HepG2 (cell line): ENCODE results near the gene FCHO2. TPM values are rescaled to one million over a fixed set of nuclear protein-coding genes. Genes with fewer than 3 reads are reported as not detected.

Experiments
- ATAC-seq: fragments of 200-7000 bp; cut with Tn5 transposase; 3 replicates; pipeline ENCODE4 v1.9.1; 2020; ENCODE audit warnings: mild to moderate bottlenecking, moderate library complexity
- BruUV-seq: library from RNA; stranded (reverse); fragments of 400-500 nt; replicated peaks from 2 replicates; lab custom pipeline; 2021; lab: Mats Ljungman, UMichigan
- CTCF ChIA-PET: fragments of 300-600 bp; formaldehyde crosslinking; extraction: SDS; loops from one replicate; lab custom pipeline; 2021; ENCODE audit warnings: low total read pairs, inconsistent platforms, low intra/inter-chr PET ratio; lab: Yijun Ruan, JAX
- POLR2A ChIA-PET: fragments of 350-600 bp; sonication (Branson Sonifier 250); formaldehyde crosslinking; loops from one replicate; lab custom pipeline; 2020; ENCODE audit warnings: antibody characterized with exemption, inconsistent platforms; lab: Yijun Ruan, JAX
- DNase-seq: peaks from one replicate; pipeline ENCODE4 v3.0.0-alpha.2; 2015; ENCODE audit warnings: low spot score
- FAIRE-seq: peaks from 3 replicates; lab custom pipeline; 2011; peaks lifted over from hg19 to GRCh38; lab: Jason Lieb, UNC
- H2AFZ ChIP-seq: one replicate; pipeline ENCODE4 v1.6.1; 2011; ENCODE audit warnings: low read length, inconsistent platforms
- H3K27ac ChIP-seq: fragments of 300-600 bp; 3 replicates; pipeline ENCODE4 v1.8.0; 2011; ENCODE audit warnings: mixed run types, mild to moderate bottlenecking, mixed read lengths, low read length, inconsistent platforms; ENCODE audit not compliant: insufficient read depth; ENCODE audit errors: extremely low read length
- H3K27me3 ChIP-seq, 2 experiments: fragments of 200-600 bp in 1 of 2; 2 replicates in 1 of 2; 3 replicates in 1 of 2; pipeline versions ENCODE4 v1.6.0 to v1.8.0; 2011; ENCODE audit warnings: low read length in 2 of 2, mild to moderate bottlenecking in 2 of 2, moderate library complexity in 2 of 2, inconsistent platforms in 1 of 2; ENCODE audit not compliant: insufficient read depth in 2 of 2, control insufficient read depth in 1 of 2
- H3K36me3 ChIP-seq, 2 experiments: fragments of 200-600 bp in 1 of 2; replicated peaks in 1 of 2; 2 replicates in 1 of 2; 3 replicates in 1 of 2; pipeline versions ENCODE4 v1.5.1 to v1.8.0; 2011; ENCODE audit warnings: low read length in 2 of 2, inconsistent platforms in 1 of 2; ENCODE audit not compliant: insufficient read depth in 2 of 2, control insufficient read depth in 1 of 2
- H3K4me1 ChIP-seq: 2 replicates; pipeline ENCODE4 v1.5.1; 2012; ENCODE audit warnings: low read length, inconsistent platforms; ENCODE audit not compliant: insufficient read depth
- H3K4me2 ChIP-seq: 2 replicates; pipeline ENCODE4 v1.6.0; 2011; ENCODE audit warnings: low read depth, low read length, inconsistent platforms
- H3K4me3 ChIP-seq, 3 experiments: fragments of 200-600 bp in 1 of 3; sonication (generic), shearing (Covaris generic) in 1 of 3; replicated peaks in 1 of 3; 2 replicates each; pipeline ENCODE4 v1.5.1; 2011 to 2016; ENCODE audit warnings: low read length in 3 of 3, inconsistent platforms in 2 of 3, low read depth in 2 of 3, mild to moderate bottlenecking in 2 of 3, control low read depth in 1 of 3, mixed read lengths in 1 of 3; ENCODE audit not compliant: insufficient read depth in 1 of 3
- H3K79me2 ChIP-seq: one replicate; pipeline ENCODE4 v1.6.1; 2011; ENCODE audit warnings: low read length, inconsistent platforms; ENCODE audit not compliant: insufficient read depth
- H3K9ac ChIP-seq: 2 replicates; pipeline ENCODE4 v1.6.0; 2011; ENCODE audit warnings: mild to moderate bottlenecking, low read depth, low read length, inconsistent platforms; ENCODE audit not compliant: insufficient read depth
- H3K9me3 ChIP-seq: 2 replicates; pipeline ENCODE4 v1.5.1; 2012; ENCODE audit warnings: mild to moderate bottlenecking, low read length
- H4K20me1 ChIP-seq: 2 replicates; pipeline ENCODE4 v1.6.0; 2011; ENCODE audit warnings: inconsistent platforms, mild to moderate bottlenecking, low read length, moderate library complexity; ENCODE audit not compliant: insufficient read depth
- ELK4 ChIP-seq: sonication (generic); formaldehyde crosslinking; IDR thresholded peaks from 2 replicates; pipeline ENCODE4 v1.9.0; 2021; ENCODE audit warnings: missing genetic modification reagents, borderline replicate concordance
- KLF6 ChIP-seq: IDR thresholded peaks from 2 replicates; pipeline ENCODE4 v1.8.0; 2016; ENCODE audit warnings: missing biosample characterization, missing genetic modification reagents
- NR0B2 ChIP-seq: sonication (generic); formaldehyde crosslinking; IDR thresholded peaks from 2 replicates; pipeline ENCODE4 v1.4.0; 2020; ENCODE audit warnings: mild to moderate bottlenecking, missing genetic modification reagents
- SMAD3 ChIP-seq: sonication (generic); formaldehyde crosslinking; IDR thresholded peaks from 2 replicates; pipeline ENCODE4 v1.4.0; 2020; ENCODE audit warnings: missing genetic modification reagents
- ZNF121 ChIP-seq: sonication (generic); formaldehyde crosslinking; IDR thresholded peaks from 2 replicates; pipeline ENCODE4 v1.5.0; 2020; ENCODE audit warnings: mild to moderate bottlenecking, missing genetic modification reagents
- ZNF143 ChIP-seq: sonication (generic); formaldehyde crosslinking; IDR thresholded peaks from 2 replicates; pipeline ENCODE4 v1.4.0; 2020; ENCODE audit warnings: missing genetic modification reagents
- ZNF350 ChIP-seq: sonication (generic); formaldehyde crosslinking; IDR thresholded peaks from 2 replicates; pipeline ENCODE4 v1.4.0; 2020; ENCODE audit warnings: mild to moderate bottlenecking, low read depth, missing genetic modification reagents, borderline replicate concordance
- ZNF619 ChIP-seq: sonication (generic); formaldehyde crosslinking; IDR thresholded peaks from 2 replicates; pipeline ENCODE4 v1.4.0; 2020; ENCODE audit warnings: mild to moderate bottlenecking, missing genetic modification reagents
- WGBS: methylation state at CpG from one replicate; pipeline ENCODE4 v1.1.6; 2017; ENCODE audit warnings: low lambda C conversion rate; 5-methylcytosine and 5-hydroxymethylcytosine counted together
- in situ Hi-C: cut with HindIII; loops from 2 replicates; pipeline ENCODE4 v1.10.0; 2017; ENCODE audit warnings: low pct_unique_long_range_greater_than_20kb; ENCODE audit not compliant: extremely low pct_ligation_motif_present
- intact Hi-C: fragments of 100-400 bp; cut with micrococcal nuclease; formaldehyde crosslinking; loops from one replicate; pipeline ENCODE4 v1.10.0; 2022; ENCODE audit not compliant: unreplicated experiment
- polyA plus RNA-seq, 8 experiments: library from polyadenylated mRNA; depleted of rRNA in 3 of 8; stranded (reverse) in 7 of 8; unstranded in 1 of 8; fragments of >200 nt; fragmentation: Illumina TruSeq in 4 of 8; extraction: Trizol in 4 of 8; gene quantifications; 2 replicates each; pipeline versions ENCODE4 v1.2.1 to v1.2.3, GENCODE V29; 2011 to 2016; ENCODE audit warnings: low read depth in 4 of 8, missing spikeins in 1 of 8, mixed read lengths in 1 of 8; ENCODE audit not compliant: insufficient read depth in 1 of 8
- total RNA-seq, 5 experiments: library from RNA; depleted of rRNA; stranded (reverse); fragments of >200 nt; fragmentation: Illumina TruSeq; extraction: Trizol; gene quantifications; 2 replicates each; pipeline ENCODE4 v1.2.3, GENCODE V29; 2016; ENCODE audit warnings: low read depth in 1 of 5
- TF ChIP-seq, protein P1 (sequence below): sonication (generic); formaldehyde crosslinking; IDR thresholded peaks from 2 replicates; pipeline ENCODE4 v1.8.0; 2022; ENCODE audit warnings: mild to moderate bottlenecking, missing genetic modification reagents, borderline replicate concordance

FCHO2 gene
- total and polyA plus RNA-seq, 2 of the 13 experiments (the other 11 are each of a cell fraction or from before 2014, with no cell fraction given), result 11.6 to 17.3 TPM

- Histone ChIP-seq H4K20me1 (no peaks in the 10 kb centered on the region), H3K9ac (no peak overlapping the region), H3K27me3 (peaks cover 1 to 17% of the 10 kb centered on the region in 2 experiments; a peak in 4 of 5 replicates), H3K4me2 (no peak overlapping the region), H3K9me3 (no peaks in the 10 kb centered on the region), H3K36me3 (no peaks in the 10 kb centered on the region), H3K27ac (no peak overlapping the region), H2AFZ (no peak overlapping the region), H3K4me1 (no peaks in the 10 kb centered on the region), H3K4me3 (no peak overlapping the region), H3K79me2 (no peaks in the 10 kb centered on the region)
- FAIRE-seq (no peak), DNase-seq (no peak), ATAC-seq (no peak)
- TF ChIP-seq SMAD3 (CRISPR knock-in tag), result no peak
- no peak for TF ChIP-seq KLF6
- no peak for TF ChIP-seq ZNF143 (CRISPR knock-in tag)
- no peak for TF ChIP-seq ZNF619 (CRISPR knock-in tag)
- no peak for TF ChIP-seq ZNF121 (CRISPR knock-in tag)
- TF ChIP-seq, protein P1, sequence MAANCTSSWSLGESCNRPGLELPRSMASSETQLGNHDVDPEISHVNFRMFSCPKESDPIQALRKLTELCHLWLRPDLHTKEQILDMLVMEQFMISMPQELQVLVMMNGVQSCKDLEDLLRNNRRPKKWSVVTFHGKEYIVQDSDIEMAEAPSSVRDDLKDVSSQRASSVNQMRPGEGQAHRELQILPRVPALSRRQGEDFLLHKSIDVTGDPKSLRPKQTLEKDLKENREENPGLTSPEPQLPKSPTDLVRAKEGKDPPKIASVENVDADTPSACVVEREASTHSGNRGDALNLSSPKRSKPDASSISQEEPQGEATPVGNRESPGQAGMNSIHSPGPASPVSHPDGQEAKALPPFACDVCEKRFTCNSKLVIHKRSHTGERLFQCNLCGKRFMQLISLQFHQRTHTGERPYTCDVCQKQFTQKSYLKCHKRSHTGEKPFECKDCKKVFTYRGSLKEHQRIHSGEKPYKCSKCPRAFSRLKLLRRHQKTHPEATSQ, result no peak
- no peak for TF ChIP-seq NR0B2 (CRISPR knock-in tag)
- no peak for TF ChIP-seq ZNF350 (CRISPR knock-in tag)
- no peak for TF ChIP-seq ELK4 (CRISPR knock-in tag)
- intact Hi-C loops, result no loop called here
- in situ Hi-C loops, result no loop called here
- CTCF ChIA-PET, result no interaction called here
- no TSS peak for BruUV-seq
- POLR2A ChIA-PET, result no interaction called here
- 26% methylated on average over 3 of the region's 3 CpGs for WGBS
Observed at GRCh38 chr5:73139485-73139884, 183.6 kb downstream of the FCHO2 start.

Other genes starting within 250 kb of the FCHO2 start
- 123 and 199 TPM in 2 replicates for gene TNPO1, start 139.4 kb upstream of the FCHO2 start, total RNA-seq (2016; rRNA removed; fragmentation: Illumina TruSeq; extraction: Trizol)
- gene TNPO1, start 139.4 kb upstream of the FCHO2 start, polyA plus RNA-seq (2011; rRNA removed), result 23.6 and 26.7 TPM in 2 replicates
- gene TMEM171, start 164.5 kb downstream of the FCHO2 start, total RNA-seq (2016; rRNA removed; fragmentation: Illumina TruSeq; extraction: Trizol), result not detected in 2 replicates
- gene TMEM171, start 164.5 kb downstream of the FCHO2 start, polyA plus RNA-seq (2011; rRNA removed), result 0.12 TPM in 1 of 2 replicates, not detected in the other
- not detected in 2 replicates for gene TMEM174, start 217.2 kb downstream of the FCHO2 start, total RNA-seq (2016; rRNA removed; fragmentation: Illumina TruSeq; extraction: Trizol)
- not detected in 2 replicates for gene TMEM174, start 217.2 kb downstream of the FCHO2 start, polyA plus RNA-seq (2011; rRNA removed)